AG10803 (cell line): ENCODE measurements around the gene CYSTM1.
A peak's percentile ranks its signal among the peaks of the same experiment; 100 is the strongest.

Experiments used
- DNase-seq: peaks from one replicate; pipeline ENCODE4 v3.0.0; 2010; ENCODE audit warnings: low read depth
- H3K4me3 ChIP-seq: 2 replicates; pipeline ENCODE4 v1.5.1; 2011; ENCODE audit warnings: mild to moderate bottlenecking, low read length, control low read depth
- CTCF ChIP-seq: conservative IDR thresholded peaks from 2 replicates; pipeline ENCODE4 v1.5.1; 2011; ENCODE audit warnings: mild to moderate bottlenecking, low read length, control low read depth, inconsistent platforms

CYSTM1 gene, protein sequence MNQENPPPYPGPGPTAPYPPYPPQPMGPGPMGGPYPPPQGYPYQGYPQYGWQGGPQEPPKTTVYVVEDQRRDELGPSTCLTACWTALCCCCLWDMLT

GRCh38 chr5:140174465-140175366, at the start of gene CYSTM1:
CYSTM1 (plus strand) TSS chr5:140175188; CDS start chr5:140194466, 19,278 bp downstream.
- TF ChIP-seq CTCF = no peak
- H3K4me3 ChIP-seq = peak within 1 kb of the TSS; percentile 86
- peak; percentile 89 for DNase-seq

DNA sequence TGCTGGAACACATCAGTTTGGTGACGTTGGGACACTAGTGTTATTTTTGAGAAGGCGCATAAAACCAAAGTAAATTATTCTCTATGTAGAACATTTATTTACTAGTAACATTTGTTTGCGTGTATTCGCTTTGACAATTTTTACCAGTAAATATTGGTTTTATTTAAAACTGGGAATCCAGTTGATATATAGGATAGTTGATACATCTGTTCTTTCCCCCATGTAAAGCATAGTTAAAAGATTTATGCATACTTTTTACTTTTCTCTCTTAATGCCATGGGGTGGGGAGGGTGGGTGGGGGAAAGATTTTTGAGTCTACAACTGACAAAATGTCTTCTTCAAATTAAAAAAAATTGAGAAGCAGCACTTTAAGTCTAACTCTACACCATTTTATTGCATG, 49.4 kb upstream of the CYSTM1 start, which contains the start of gene IGIP:
IGIP (plus strand) TSS at position 301 of the 400 bp plus-strand sequence. CDS start 2,540 bp downstream, outside the sequence.
- H3K4me3 ChIP-seq = no peak within 1 kb of the TSS
- DNase-seq = no peak

DNA sequence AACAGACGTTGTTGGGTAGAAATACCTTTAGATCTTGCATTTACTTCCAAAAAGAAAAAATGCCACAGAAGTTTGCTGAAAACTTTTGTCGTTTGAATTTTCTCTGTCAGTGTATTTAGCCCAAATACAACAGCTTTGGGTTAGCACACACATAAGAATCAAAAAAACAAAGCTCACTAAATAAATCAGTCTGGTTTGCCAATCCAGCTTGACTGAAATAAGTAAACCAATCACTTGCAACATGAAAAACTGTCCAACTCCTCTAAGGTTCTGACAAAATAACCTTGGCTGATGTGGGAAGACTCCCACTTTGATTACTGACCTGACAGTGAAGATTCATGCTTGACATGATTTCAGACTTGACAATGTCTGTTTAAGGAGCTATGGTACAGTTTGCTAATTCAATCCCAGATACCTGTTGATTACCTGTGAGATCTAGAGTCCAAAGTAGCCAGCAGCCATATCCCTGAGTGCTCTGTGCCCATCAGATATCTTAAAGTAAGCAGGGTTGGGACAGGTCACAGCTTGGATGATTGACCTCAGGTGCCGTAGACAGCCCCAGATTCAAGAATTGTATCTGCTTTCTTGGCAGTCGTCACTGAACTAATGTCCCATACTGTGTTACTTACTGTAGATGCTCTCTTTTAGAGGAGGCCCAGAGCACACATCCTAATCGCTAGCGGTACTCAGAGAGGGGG, 48.5 kb upstream of the CYSTM1 start:
- H3K4me3 ChIP-seq = no peak overlapping the region
- no peak for DNase-seq
- no peak for TF ChIP-seq CTCF

More for the DNA sequence above, 49.4 kb upstream of the CYSTM1 start, which contains the start of gene IGIP:
- TF ChIP-seq CTCF = no peak

- TF ChIP-seq CTCF = no peak
- no peak for DNase-seq
- no peak overlapping the region for H3K4me3 ChIP-seq
These were observed 46.6 kb upstream of the CYSTM1 start for GRCh38 chr5:140128376-140128775.

DNA sequence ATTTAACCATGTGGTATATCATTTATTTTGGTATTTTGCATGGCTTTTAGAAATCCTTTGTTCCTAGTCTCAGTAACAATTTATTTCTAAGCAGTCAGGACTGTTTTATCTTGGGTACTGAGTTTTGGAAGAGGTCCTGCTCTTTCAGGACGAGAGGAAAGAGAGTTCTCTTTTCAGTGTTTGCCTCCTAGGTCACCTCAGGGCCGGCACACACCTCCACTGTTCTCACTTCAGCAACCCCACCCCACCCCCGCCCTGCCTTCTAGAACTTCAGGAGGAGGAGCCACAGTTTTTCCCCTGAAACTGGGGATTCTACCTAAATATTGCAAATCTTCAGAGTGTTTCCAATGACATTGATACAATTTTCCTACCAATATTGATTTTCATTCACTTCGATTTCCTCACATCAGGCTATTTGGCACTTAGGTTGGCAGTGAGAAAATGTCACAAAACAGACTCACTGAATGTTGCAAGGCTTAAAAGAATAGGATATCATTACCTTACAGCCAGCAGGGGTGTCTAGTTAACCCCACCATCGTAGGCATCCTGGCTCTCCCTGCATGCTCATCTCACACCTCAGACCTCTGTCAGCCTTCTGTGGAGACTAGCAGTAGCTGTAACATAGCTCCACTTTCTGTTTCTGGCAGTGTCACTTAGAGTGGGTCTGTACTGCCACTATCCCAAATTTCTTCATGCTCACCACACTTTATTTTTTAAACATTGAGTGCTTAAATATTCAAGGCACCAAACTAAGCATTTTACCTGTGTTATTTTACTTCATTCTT, 43.8 kb upstream of the CYSTM1 start:
- no peak for TF ChIP-seq CTCF
- H3K4me3 ChIP-seq = no peak overlapping the region
- DNase-seq = no peak

DNA sequence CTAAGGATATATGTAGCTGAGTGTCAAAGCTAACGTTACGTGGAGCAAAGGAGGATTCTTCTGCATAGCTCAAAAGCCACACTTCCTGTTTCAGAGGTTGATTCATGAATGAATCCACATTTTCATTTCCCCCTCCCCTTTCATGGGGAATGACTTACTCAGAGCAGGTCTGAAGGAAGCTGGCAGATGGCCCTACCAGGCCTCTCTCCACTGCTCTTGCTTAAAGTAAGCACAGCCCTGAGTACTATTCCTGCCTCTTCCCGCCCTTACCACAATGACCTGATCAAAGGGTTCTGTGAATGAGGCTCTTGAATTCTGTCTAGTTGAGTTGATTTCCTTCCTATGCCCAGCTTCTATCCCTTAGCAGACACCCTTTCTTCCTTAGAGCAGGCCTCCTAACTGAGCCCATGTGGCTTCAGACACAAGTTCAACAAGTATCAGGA, 43.0 kb upstream of the CYSTM1 start:
- H3K4me3 ChIP-seq = no peak overlapping the region
- peak; percentile 95 for DNase-seq

More for the DNA sequence above, 43.0 kb upstream of the CYSTM1 start:
- no peak for TF ChIP-seq CTCF
